LNCAP (cell line): ENCODE results near the gene INKA2.

ENCODE experiments used
- TF ChIP-seq, protein P1 (sequence below): fragments of 450-650 bp; IDR thresholded peaks from 2 replicates; pipeline ENCODE4 v1.5.1; 2017; ENCODE audit warnings: mild to moderate bottlenecking

Gene INKA2

DNA sequence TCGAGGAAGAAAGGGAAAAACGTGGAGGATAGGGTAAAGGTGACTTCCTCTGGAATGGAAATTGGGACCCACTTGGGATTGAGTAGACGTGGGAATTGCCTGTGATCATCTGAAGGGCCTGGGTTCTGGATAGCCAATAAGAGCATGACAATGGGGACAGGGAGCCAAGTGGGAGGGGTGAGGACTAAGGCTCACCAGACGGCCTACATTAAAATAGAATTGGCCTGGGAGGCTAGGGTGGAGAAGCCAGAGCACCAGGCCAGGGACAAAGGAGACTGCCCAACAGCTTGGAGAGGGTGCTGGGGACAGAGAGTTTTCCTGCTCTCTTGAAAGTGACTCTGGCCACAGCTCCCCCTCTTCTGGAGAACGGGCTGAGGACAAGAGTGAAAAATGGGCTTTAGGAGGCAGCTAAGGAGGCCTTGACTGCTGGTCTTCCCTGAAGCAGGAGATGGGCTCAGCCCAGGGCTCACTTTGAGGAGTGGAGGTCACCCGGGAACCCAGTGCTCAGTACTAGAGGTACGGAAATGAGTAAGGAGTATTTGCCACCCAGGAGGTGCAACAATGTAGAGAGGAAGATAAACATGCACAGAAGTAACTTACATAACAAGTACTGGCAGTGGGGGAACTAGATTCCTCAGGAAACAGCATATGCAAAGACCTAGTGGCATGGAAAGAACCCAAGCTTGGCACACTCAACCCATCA lies 18.8 kb downstream of the INKA2 start:
- TF ChIP-seq, protein P1, sequence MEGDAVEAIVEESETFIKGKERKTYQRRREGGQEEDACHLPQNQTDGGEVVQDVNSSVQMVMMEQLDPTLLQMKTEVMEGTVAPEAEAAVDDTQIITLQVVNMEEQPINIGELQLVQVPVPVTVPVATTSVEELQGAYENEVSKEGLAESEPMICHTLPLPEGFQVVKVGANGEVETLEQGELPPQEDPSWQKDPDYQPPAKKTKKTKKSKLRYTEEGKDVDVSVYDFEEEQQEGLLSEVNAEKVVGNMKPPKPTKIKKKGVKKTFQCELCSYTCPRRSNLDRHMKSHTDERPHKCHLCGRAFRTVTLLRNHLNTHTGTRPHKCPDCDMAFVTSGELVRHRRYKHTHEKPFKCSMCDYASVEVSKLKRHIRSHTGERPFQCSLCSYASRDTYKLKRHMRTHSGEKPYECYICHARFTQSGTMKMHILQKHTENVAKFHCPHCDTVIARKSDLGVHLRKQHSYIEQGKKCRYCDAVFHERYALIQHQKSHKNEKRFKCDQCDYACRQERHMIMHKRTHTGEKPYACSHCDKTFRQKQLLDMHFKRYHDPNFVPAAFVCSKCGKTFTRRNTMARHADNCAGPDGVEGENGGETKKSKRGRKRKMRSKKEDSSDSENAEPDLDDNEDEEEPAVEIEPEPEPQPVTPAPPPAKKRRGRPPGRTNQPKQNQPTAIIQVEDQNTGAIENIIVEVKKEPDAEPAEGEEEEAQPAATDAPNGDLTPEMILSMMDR = no peak

DNA sequence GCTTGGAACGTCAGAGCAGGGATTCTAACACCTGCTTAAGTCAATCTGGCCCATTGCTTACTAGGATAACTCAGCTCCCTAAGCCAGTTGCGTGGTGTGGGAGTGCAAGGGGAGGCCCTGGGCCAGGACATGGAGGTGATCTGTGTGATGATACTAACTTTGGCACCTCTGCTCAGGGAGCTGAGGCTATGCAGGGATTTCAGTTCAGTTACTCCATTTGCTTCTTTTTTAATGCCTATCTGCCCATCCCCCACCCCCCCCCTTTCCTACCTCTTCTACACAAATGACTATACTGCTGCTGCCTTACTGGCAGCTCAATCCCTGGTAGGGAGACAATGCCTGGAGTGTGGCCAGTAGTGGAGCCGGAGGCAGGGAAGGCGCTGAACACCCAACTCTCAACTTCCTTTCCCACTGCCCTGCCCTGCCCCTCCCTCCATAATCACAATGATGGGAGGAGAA lies 19.5 kb downstream of the INKA2 start:
- TF ChIP-seq, protein P1 = no peak

DNA sequence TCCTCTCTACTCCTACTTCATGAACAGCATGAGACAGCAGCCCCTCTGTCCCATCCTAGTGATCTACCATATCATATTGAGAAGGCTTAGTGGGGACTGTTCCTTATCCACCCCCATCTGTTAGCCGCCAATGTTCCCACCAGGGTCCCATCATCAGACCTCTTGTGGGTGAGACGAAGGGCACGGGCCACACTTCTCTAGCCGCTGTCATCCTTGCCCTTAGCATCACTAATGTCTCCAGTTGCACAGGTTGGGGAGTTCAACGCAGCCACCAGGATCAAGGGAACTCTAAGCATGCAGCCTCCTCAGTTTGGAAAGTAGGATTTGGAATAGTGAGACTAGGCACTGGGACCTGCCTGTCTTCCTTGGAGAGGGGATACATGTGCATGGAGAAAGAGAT lies 20.1 kb downstream of the INKA2 start:
- TF ChIP-seq, protein P1 = no peak

DNA sequence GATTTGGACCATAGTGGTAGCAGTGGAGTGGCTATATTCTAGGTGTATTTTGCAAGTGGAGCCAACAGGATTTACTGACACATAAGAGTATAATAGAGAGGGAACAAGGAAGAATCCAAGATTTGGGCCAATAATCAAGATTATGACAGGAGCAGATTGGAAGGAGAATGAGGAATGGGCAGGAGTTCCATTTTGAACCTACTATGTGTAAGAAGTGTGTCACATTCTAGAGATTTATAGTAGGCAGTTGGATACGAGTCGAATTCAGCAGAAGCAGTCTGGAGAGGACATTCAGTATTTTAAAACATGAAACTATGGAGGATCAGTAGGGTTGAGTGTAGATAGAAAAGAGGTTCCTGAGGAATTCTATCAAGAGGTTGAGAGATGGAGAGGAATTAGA lies 21.7 kb downstream of the INKA2 start:
- TF ChIP-seq, protein P1 = no peak

DNA sequence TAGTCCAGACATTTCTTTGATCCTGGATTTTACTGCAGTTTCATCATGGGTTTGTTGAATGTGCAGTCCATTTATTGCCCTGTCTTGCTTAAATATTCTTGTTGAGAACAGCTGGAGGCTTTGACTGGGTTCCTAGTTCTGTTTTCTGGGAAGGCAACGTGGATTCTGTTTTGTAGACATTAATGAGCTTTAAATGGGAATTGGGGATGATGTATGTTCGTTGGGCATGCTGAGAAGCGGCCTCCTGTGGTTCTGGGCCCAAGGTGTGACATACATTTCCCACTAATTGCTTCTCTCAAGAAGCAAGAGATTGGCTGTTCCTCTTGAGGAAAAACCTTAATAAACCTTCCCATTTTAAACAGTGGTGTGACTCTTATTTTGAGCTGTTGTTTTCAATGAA lies 22.9 kb downstream of the INKA2 start:
- TF ChIP-seq, protein P1 = no peak

DNA sequence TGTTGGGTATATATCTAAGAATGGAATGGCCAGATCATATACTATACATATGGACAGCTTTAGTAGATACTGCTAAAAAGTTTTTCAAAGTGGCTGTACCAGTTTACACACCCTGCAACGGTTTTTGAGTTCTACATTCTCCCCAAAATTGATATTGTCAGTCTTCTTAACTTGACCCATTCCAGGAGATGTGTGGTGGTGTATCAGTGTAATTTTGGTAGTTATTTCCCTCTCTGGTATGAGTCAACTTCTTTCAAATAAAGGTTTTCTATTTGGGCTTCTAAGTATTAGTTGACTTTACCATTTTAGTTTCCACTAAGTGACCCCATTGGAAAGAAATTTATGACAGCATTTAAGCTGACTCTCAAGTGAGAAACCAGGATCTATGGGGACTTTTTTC lies 29.2 kb downstream of the INKA2 start:
- TF ChIP-seq, protein P1 = no peak

DNA sequence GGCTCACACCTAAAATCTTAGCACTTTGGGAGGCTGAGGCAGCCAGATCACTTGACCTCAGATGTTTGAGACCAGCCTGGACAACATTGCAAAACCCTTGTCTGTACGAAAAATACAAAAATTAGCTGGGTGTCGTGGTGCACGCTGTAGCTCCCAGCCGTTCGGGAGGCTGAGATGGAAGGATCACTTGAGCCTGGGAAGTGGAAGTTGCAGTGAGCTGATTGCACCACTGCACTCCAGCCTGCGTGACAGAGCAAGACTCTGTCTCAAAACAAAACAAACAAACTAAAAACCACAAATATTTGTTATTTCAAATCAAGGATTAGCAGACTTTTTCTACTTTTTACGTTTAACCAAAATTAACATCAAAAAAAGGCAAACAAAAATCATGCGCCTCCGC lies 31.3 kb downstream of the INKA2 start:
- TF ChIP-seq, protein P1 = no peak

DNA sequence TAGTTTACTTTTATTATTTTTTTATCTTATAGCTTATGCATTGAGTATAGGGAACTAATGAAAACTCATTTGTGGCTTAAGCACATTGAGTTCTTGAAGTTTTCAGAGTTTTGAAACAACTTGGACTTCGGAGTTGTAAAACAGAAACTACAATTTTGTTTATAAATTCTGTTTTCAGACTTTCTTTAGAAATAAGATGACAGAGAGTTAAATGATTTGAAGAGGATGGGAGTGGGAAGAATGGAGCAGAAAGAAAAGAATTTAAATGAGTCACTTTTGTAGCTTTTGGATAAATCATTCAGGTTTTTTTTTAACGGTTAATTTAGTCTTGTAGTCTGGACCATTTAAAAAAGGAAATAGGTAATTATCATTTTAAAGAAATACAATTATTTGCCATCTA lies 32.3 kb downstream of the INKA2 start:
- TF ChIP-seq, protein P1 = no peak
